ENCODE measurements around the gene SNX5.

Gene SNX5

GRCh38 chr20:17993546-17993945, 25.0 kb upstream of the SNX5 start:
- in situ Hi-C loops (cut with MboI; ENCODE audit: low sequenced_read_pairs) = no loop called here

GRCh38 chr20:17992847-17993513, 24.4 kb upstream of the SNX5 start:
- in situ Hi-C loops (cut with MboI; ENCODE audit: low sequenced_read_pairs) = no loop called here

GRCh38 chr20:17992224-17992637, 23.6 kb upstream of the SNX5 start:
- in situ Hi-C loops (cut with MboI; ENCODE audit: low sequenced_read_pairs) = no loop called here

- in situ Hi-C loops (cut with MboI; ENCODE audit: low sequenced_read_pairs) = no loop called here
These were observed 21.8 kb upstream of the SNX5 start for GRCh38 chr20:17990278-17990972.

- in situ Hi-C loops (cut with MboI; ENCODE audit: low sequenced_read_pairs) = no loop called here
These were observed 19.4 kb upstream of the SNX5 start for GRCh38 chr20:17987988-17988387.

- in situ Hi-C loops (cut with MboI; ENCODE audit: low sequenced_read_pairs) = no loop called here
These were observed 16.9 kb upstream of the SNX5 start for GRCh38 chr20:17985388-17986018.

- in situ Hi-C loops (cut with MboI; ENCODE audit: low sequenced_read_pairs) = no loop called here
These were observed 7.7 kb upstream of the SNX5 start for GRCh38 chr20:17976305-17976704.

- in situ Hi-C loops (cut with MboI; ENCODE audit: low sequenced_read_pairs) = no loop called here
These were observed 3.5 kb upstream of the SNX5 start for GRCh38 chr20:17972121-17972520.

- in situ Hi-C loops (cut with MboI; ENCODE audit: low sequenced_read_pairs) = no loop called here
These were observed 2.9 kb upstream of the SNX5 start for GRCh38 chr20:17971300-17972013.

GRCh38 chr20:17969884-17970409, 1.4 kb upstream of the SNX5 start:
- in situ Hi-C loops (cut with MboI; ENCODE audit: low sequenced_read_pairs) = no loop called here

- in situ Hi-C loops (cut with MboI; ENCODE audit: low sequenced_read_pairs) = no loop called here
These were observed 787 bp upstream of the SNX5 start for GRCh38 chr20:17969278-17969883.

GRCh38 chr20:17967521-17968365, 851 bp downstream of the SNX5 start:
- in situ Hi-C loops (cut with MboI; ENCODE audit: low sequenced_read_pairs) = no loop called here

- in situ Hi-C loops (cut with MboI; ENCODE audit: low sequenced_read_pairs) = no loop called here
These were observed 1.9 kb downstream of the SNX5 start for GRCh38 chr20:17966432-17967310.

- in situ Hi-C loops (cut with MboI; ENCODE audit: low sequenced_read_pairs) = no loop called here
These were observed 3.4 kb downstream of the SNX5 start for GRCh38 chr20:17965042-17965697.

- in situ Hi-C loops (cut with MboI; ENCODE audit: low sequenced_read_pairs) = no loop called here
These were observed 4.0 kb downstream of the SNX5 start for GRCh38 chr20:17964632-17965031.

- in situ Hi-C loops (cut with MboI; ENCODE audit: low sequenced_read_pairs) = no loop called here
These were observed 4.5 kb downstream of the SNX5 start for GRCh38 chr20:17964073-17964472.

GRCh38 chr20:17963114-17963897, 5.3 kb downstream of the SNX5 start:
- in situ Hi-C loops (cut with MboI; ENCODE audit: low sequenced_read_pairs) = no loop called here

GRCh38 chr20:17961587-17961940, 7.0 kb downstream of the SNX5 start:
- in situ Hi-C loops (cut with MboI; ENCODE audit: low sequenced_read_pairs) = no loop called here
